Smooth muscle cell of the brain vasculature (primary cell): Measurements from ENCODE around the gene ATG13.

Experiments
- DNase-seq: peaks from one replicate; pipeline ENCODE4 v3.0.0-alpha.2; 2012; ENCODE audit warnings: low read depth, low spot score

ATG13 gene

DNA sequence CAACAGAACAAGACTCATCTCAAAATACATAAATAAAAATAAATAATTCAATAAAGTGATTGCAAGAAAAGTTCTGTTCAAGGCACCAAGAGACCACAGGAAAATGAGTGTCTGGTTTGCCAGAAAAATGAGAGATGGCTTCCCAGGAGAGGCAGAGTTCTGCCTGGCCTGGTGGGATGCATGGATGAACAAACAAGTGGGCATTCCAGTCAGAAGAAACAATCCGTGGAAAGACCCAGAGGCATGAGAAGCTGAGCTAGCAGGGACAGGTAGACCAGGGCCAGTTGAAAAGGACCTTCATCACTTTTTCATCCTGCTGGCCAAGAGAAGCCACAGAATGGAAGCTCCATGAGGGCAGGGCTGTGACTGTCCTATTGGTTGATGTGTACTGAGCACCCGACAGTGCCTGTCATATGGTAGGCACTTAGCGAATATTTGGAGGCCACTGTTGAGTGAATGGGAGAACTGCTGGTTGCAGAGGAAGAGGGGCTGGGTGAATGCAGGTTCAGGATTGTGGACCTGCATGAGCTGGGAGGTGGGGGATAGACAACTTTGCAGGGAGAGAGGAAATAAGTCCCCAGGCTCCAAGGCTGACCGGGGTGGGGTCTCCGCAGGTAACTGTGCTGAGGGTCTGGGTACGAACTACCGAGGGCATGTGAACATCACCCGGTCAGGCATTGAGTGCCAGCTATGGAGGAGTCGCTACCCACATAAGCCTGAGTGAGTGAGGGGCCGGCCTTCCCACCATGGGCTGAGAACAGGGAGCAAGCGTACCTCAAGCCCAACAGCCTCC lies 105.4 kb downstream of the ATG13 start:
- DNase-seq, result no peak

DNA sequence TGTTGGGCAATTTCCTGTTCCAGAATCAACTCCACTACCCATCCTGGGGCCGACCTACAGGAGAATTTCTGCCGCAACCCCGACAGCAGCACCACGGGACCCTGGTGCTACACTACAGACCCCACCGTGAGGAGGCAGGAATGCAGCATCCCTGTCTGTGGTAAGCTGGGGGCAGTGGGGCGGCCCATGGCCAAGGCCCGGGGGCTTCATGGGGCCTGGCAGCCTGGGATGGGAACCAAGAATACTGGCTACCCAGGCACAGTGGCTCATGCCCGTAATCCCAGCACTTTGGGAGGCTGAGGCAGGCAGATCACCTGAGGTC lies 106.0 kb downstream of the ATG13 start:
- no peak for DNase-seq

DNA sequence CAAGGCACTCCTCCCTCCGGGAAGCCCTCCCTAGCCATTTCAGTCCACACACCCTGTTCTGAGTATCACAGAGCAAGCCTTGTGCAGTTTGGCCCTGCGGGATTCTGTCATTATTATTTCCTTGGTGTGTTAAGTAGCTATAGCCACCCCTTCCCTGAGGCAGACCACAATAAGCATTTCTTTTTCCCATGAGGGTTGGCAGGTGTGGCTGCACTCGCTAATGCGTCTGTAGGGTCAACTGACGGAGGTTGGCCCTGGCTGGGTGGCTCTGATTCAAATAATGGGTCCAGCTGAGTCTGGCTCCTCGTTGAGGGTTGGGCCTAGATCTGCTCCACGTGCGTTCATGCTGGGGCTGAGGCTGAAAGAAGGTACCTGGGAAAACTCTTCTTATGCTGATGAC lies 106.7 kb downstream of the ATG13 start:
- no peak for DNase-seq
